KMS-11 (cell line): ENCODE data around the gene NOP58.

ENCODE experiments used
- H2AFZ ChIP-seq: fragments of 200-600 bp; sonication (generic); 2 replicates; pipeline ENCODE4 v1.6.1; 2016; ENCODE audit warnings: antibody characterized with exemption, mixed run types, low read depth
- H3K27ac ChIP-seq: fragments of 200-600 bp; sonication (generic); 2 replicates; pipeline ENCODE4 v1.6.1; 2016; ENCODE audit warnings: mild to moderate bottlenecking, mixed run types
- H3K27me3 ChIP-seq: fragments of 200-600 bp; sonication (generic); 2 replicates; pipeline ENCODE4 v1.6.1; 2017; ENCODE audit warnings: mild to moderate bottlenecking, low read depth, mixed run types, moderate library complexity; ENCODE audit not compliant: insufficient read depth
- H3K36me3 ChIP-seq: fragments of 200-600 bp; sonication (generic); 2 replicates; pipeline ENCODE4 v1.6.1; 2017; ENCODE audit warnings: mild to moderate bottlenecking, mixed run types; ENCODE audit not compliant: insufficient read depth
- H3K4me1 ChIP-seq: fragments of 200-600 bp; sonication (generic); 2 replicates; pipeline ENCODE4 v1.6.1; 2016; ENCODE audit warnings: mild to moderate bottlenecking, low read depth, mixed run types; ENCODE audit not compliant: poor library complexity, severe bottlenecking
- H3K4me2 ChIP-seq: fragments of 200-600 bp; sonication (generic); 2 replicates; pipeline ENCODE4 v1.7.0; 2016; ENCODE audit warnings: mild to moderate bottlenecking, mixed run types
- H3K4me3 ChIP-seq: fragments of 200-600 bp; sonication (generic); IDR thresholded peaks from 2 replicates; pipeline ENCODE4 v1.6.1; 2017; ENCODE audit warnings: low read depth, low read length, mixed read lengths; ENCODE audit not compliant: insufficient read depth
- H3K79me2 ChIP-seq: fragments of 200-600 bp; sonication (generic); 2 replicates; pipeline ENCODE4 v1.6.1; 2016; ENCODE audit warnings: low read depth, mixed run types; ENCODE audit not compliant: insufficient read depth
- H3K9ac ChIP-seq: fragments of 200-600 bp; sonication (generic); 2 replicates; pipeline ENCODE4 v1.6.1; 2016; ENCODE audit warnings: mild to moderate bottlenecking, mixed run types
- H4K20me1 ChIP-seq: fragments of 200-600 bp; sonication (generic); 2 replicates; pipeline ENCODE4 v1.6.1; 2016; ENCODE audit warnings: mild to moderate bottlenecking, mixed run types; ENCODE audit not compliant: insufficient read depth
- TF ChIP-seq, protein P1 (sequence below): fragments of 200-600 bp; sonication (generic); conservative IDR thresholded peaks from 2 replicates; pipeline ENCODE4 v1.6.1; 2017; ENCODE audit warnings: low read depth, mild to moderate bottlenecking, antibody characterized with exemption, low read length, moderate library complexity, mixed read lengths

NOP58 gene

DNA sequence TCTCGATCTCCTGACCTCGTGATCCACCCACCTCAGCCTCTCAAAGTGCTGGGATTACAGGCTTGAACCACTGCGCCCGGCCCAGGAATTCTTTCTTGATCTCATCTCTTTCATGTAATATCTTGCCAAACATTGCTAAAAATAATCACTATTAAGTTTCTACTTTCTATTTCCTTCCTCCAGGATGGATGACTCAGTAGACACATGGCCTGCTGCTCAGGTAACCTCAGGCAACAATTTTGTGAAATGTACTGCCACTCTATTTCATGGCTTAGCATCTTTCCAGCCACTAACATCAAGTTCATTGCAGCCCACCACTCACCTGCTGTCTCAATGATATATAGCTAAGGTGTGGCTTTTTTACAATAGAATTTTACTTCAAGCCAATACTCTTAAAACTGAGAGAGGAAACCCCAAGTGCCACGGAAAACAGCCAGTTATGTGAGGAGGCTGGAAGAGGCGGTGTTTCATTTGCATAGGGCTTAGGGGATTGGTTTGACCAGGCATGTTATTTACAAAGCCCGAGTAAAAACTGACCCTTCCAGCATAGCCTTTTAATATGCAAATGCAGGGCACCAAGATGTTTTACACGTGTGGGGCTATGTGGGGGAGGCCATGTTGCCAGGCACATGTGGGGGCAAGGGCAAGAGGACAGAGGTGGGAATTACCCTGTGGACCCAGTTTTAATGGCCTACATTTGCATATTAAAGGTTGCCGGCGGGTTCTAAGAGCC is 15.9 kb upstream of the NOP58 start:
- Histone ChIP-seq H3K4me2 (no peak overlapping the region), H3K4me1 (no peaks in the 10 kb centered on the region), H3K27ac (no peak overlapping the region), H3K4me3 (no peak overlapping the region), H3K9ac (no peak overlapping the region), H4K20me1 (no peaks in the 10 kb centered on the region), H3K27me3 (no peaks in the 10 kb centered on the region), H3K79me2 (no peaks in the 10 kb centered on the region), H2AFZ (no peak overlapping the region), H3K36me3 (no peaks in the 10 kb centered on the region)
- TF ChIP-seq, protein P1, sequence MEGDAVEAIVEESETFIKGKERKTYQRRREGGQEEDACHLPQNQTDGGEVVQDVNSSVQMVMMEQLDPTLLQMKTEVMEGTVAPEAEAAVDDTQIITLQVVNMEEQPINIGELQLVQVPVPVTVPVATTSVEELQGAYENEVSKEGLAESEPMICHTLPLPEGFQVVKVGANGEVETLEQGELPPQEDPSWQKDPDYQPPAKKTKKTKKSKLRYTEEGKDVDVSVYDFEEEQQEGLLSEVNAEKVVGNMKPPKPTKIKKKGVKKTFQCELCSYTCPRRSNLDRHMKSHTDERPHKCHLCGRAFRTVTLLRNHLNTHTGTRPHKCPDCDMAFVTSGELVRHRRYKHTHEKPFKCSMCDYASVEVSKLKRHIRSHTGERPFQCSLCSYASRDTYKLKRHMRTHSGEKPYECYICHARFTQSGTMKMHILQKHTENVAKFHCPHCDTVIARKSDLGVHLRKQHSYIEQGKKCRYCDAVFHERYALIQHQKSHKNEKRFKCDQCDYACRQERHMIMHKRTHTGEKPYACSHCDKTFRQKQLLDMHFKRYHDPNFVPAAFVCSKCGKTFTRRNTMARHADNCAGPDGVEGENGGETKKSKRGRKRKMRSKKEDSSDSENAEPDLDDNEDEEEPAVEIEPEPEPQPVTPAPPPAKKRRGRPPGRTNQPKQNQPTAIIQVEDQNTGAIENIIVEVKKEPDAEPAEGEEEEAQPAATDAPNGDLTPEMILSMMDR, result no peak

DNA sequence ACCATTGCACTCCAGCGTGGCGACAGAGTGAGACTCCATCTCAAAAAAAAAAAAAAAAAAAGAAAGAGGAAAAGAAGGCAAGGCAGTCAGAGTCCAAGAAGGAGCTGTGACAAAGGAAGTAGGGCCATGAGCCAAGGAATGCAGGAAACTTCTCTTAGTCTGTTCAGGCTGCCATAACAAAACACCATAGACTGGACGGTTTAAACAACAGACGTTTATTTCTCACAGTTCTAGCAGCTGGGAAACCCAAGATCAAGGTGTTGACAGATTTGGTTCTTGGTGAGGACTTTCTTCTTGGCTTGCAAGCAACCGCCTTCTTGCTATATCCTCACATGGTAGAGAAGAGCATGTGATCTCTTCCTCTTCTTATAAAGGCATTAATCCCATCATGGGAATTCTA is 14.1 kb upstream of the NOP58 start:
- no peak overlapping the region for H3K4me2 ChIP-seq
- no peaks in the 10 kb centered on the region for H3K27me3 ChIP-seq
- no peaks in the 10 kb centered on the region for H3K79me2 ChIP-seq
- no peaks in the 10 kb centered on the region for H4K20me1 ChIP-seq
- no peaks in the 10 kb centered on the region for H3K4me1 ChIP-seq
- no peak overlapping the region for H2AFZ ChIP-seq
- no peak overlapping the region for H3K4me3 ChIP-seq
- TF ChIP-seq, protein P1, result no peak
- H3K36me3 ChIP-seq, result no peaks in the 10 kb centered on the region
- no peak overlapping the region for H3K9ac ChIP-seq
- H3K27ac ChIP-seq, result no peak overlapping the region

DNA sequence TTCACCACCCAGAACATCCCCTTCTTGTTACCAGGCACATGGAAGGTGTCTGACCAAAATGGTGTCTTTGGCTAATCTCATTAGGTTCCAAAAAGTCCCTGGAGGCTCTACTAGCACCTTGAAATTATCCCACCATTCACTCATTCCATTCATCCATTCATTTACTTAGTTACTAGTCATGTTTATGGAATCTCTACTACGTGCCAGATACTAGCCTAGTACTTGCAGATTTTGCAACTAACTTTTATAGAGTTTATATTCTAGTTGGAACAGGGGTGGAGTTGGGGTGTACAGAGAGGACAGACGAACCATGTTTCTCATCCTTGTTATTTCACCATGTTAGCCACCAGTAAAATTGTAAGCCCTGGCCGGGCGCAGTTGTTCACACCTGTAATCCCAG is 4.0 kb upstream of the NOP58 start:
- no peaks in the 10 kb centered on the region for H3K27me3 ChIP-seq
- no peaks in the 10 kb centered on the region for H4K20me1 ChIP-seq
- no peak overlapping the region for H3K4me3 ChIP-seq
- no peak overlapping the region for H3K4me2 ChIP-seq
- peaks cover 31% of the 10 kb centered on the region for H3K4me1 ChIP-seq
- H3K79me2 ChIP-seq, result peaks cover 18% of the 10 kb centered on the region
- no peaks in the 10 kb centered on the region for H3K36me3 ChIP-seq
- H2AFZ ChIP-seq, result no peak overlapping the region
- H3K9ac ChIP-seq, result no peak overlapping the region
- no peak overlapping the region for H3K27ac ChIP-seq
- TF ChIP-seq, protein P1, result no peak

DNA sequence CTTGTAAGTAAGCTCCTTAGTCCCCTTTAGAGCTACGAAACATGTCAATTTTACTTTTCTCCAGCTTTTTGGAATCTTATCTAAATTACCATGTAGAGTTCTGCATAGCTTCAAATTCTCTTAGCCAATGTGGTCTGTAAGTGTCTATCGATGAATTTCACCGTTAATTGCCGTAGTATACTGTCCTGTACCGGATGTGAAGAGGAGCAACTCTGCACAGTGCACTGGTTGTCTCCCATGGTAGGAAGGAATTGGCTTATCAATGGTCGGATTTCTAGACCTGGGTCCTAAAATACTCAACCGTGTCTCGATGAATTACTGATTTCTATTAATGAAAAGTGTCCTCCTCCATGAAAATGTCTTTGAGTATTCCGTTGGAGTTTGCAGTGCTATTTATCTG is 1.9 kb downstream of the NOP58 start:
- Histone ChIP-seq H3K79me2 (peaks cover 78% of the 10 kb centered on the region), H2AFZ (no peak overlapping the region), H3K36me3 (no peaks in the 10 kb centered on the region; the same call in 1 of the 2 replicates), H4K20me1 (peaks cover 54% of the 10 kb centered on the region), H3K4me3 (no peak overlapping the region), H3K27ac (peak overlapping the region; percentile 100; the same call in 1 of the 2 replicates), H3K4me1 (peaks cover 42% of the 10 kb centered on the region), H3K27me3 (no peaks in the 10 kb centered on the region), H3K9ac (peak overlapping the region; percentile 99), H3K4me2 (peak overlapping the region; percentile 75)
- TF ChIP-seq, protein P1, result no peak
